Measurements from ENCODE around the gene ARHGDIB. TPM values are rescaled to one million over a fixed set of nuclear protein-coding genes. Genes with fewer than 3 reads are reported as not detected.

Gene ARHGDIB
- total and polyA plus RNA-seq, 2 experiments from 2014 or later = 0.89 TPM; not detected in 1

- no peak overlapping the region for H3K4me3 Mint-ChIP-seq
- H3K36me3 ChIP-seq (ENCODE audit: insufficient read depth) = no peaks in the 10 kb centered on the region
- no peak for TF ChIP-seq ZNF114 (CRISPR knock-in tag; IDR thresholded peaks at IDR 0.05)
- TF ChIP-seq EZH2 (IDR thresholded peaks at IDR 0.05; ENCODE audit: low read depth, unreplicated experiment) = no peak
- no peak for TF ChIP-seq EZH2phosphoT487 (IDR thresholded peaks at IDR 0.05; ENCODE audit: unreplicated experiment)
- no peak for TF ChIP-seq CTCF (conservative IDR thresholded peaks at IDR 0.05; ENCODE audit: low read depth in 2 of 2)
- no peak for TF ChIP-seq ETS1 (IDR thresholded peaks at IDR 0.05)
- TF ChIP-seq POLR2AphosphoS5 (IDR thresholded peaks at IDR 0.05; ENCODE audit: low read depth) = no peak
- TF ChIP-seq NANOG (IDR thresholded peaks at IDR 0.05; ENCODE audit: borderline replicate concordance) = no peak
Observed at GRCh38 chr12:14979468-14979867, 18.1 kb upstream of the ARHGDIB start.

GRCh38 chr12:14976658-14977057 lies 15.3 kb upstream of the ARHGDIB start:
- no peaks in the 10 kb centered on the region for H4K20me1 ChIP-seq (replicated peaks; ENCODE audit: insufficient read depth)
- no peak overlapping the region for H3K4me2 ChIP-seq
- no peaks in the 10 kb centered on the region for H3K79me2 ChIP-seq (replicated peaks; ENCODE audit: insufficient read depth)
- no peak overlapping the region for H3K4me3 ChIP-seq
- no peak overlapping the region for H2AFZ ChIP-seq
- Mint-ChIP-seq H3K36me3 (ENCODE audit: low read depth) (no peaks in the 10 kb centered on the region), H3K4me3 (no peak overlapping the region), H3K27ac (no peak overlapping the region), H3K27me3 (ENCODE audit: insufficient read depth, low read depth, poor library complexity) (no peaks in the 10 kb centered on the region), H3K4me1 (no peaks in the 10 kb centered on the region), H3K9me3 (no peaks in the 10 kb centered on the region)
- DNase-seq (ENCODE audit: low spot score) = no peak
- no peak overlapping the region for H3K27ac ChIP-seq (ENCODE audit: low read depth)
- ATAC-seq = no peak
- H3K9me2 ChIP-seq (ENCODE audit: insufficient read depth) = no peaks in the 10 kb centered on the region
- no peaks in the 10 kb centered on the region for H3K36me3 ChIP-seq (ENCODE audit: insufficient read depth)
- H3F3A ChIP-seq (replicated peaks; ENCODE audit: low read depth) = no peaks in the 10 kb centered on the region
- no peaks in the 10 kb centered on the region for H3K27me3 ChIP-seq (ENCODE audit: insufficient read depth)
- H3K4me1 ChIP-seq (ENCODE audit: insufficient read depth) = no peaks in the 10 kb centered on the region
- TF ChIP-seq CREB1 (CRISPR knock-in tag; IDR thresholded peaks at IDR 0.05; ENCODE audit: low read depth) (no peak), NANOG (IDR thresholded peaks at IDR 0.05; ENCODE audit: borderline replicate concordance) (no peak), ZNF462 (CRISPR knock-in tag; IDR thresholded peaks at IDR 0.05) (no peak), ZNF114 (CRISPR knock-in tag; IDR thresholded peaks at IDR 0.05) (no peak), CTCF (conservative IDR thresholded peaks at IDR 0.05; ENCODE audit: low read depth in 2 of 2) (no peak), JUNB (IDR thresholded peaks at IDR 0.05; ENCODE audit: unreplicated experiment) (no peak), EZH2 (IDR thresholded peaks at IDR 0.05; ENCODE audit: low read depth, unreplicated experiment) (no peak), ZNF331 (CRISPR knock-in tag; IDR thresholded peaks at IDR 0.05; ENCODE audit: low read depth) (no peak)

More at GRCh38 chr12:14979468-14979867, 18.1 kb upstream of the ARHGDIB start:
- Histone ChIP-seq H3K4me2 (no peak overlapping the region), H4K20me1 (replicated peaks; ENCODE audit: insufficient read depth) (no peaks in the 10 kb centered on the region), H3K27me3 (ENCODE audit: insufficient read depth) (no peaks in the 10 kb centered on the region), H3K9me2 (ENCODE audit: insufficient read depth) (no peaks in the 10 kb centered on the region), H3K27ac (ENCODE audit: low read depth) (no peak overlapping the region), H2AFZ (peak overlapping the region; percentile 28; the same call in 1 of the 2 replicates), H3K4me3 (no peak overlapping the region), H3F3A (replicated peaks; ENCODE audit: low read depth) (no peaks in the 10 kb centered on the region), H3K4me1 (ENCODE audit: insufficient read depth) (no peaks in the 10 kb centered on the region), H3K79me2 (replicated peaks; ENCODE audit: insufficient read depth) (no peaks in the 10 kb centered on the region)
- Mint-ChIP-seq H3K9me3 (no peaks in the 10 kb centered on the region), H3K4me1 (peaks cover under 1% of the 10 kb centered on the region; the same call in 1 of the 3 replicates), H3K36me3 (ENCODE audit: low read depth) (no peaks in the 10 kb centered on the region), H3K27ac (no peak overlapping the region), H3K27me3 (ENCODE audit: insufficient read depth, low read depth, poor library complexity) (no peaks in the 10 kb centered on the region)
- DNase-seq (ENCODE audit: low spot score) = no peak
- ATAC-seq = no peak
